Lung (tissue), 12 donors: ENCODE measurements around the gene CAMSAP2. TPM values are rescaled to one million over a fixed set of nuclear protein-coding genes. Genes with fewer than 3 reads are reported as not detected.

Experiments
- ATAC-seq: fragments of 200-7000 bp; cut with Tn5 transposase; one replicate; pipeline ENCODE4 v1.9.1; 2020; ENCODE audit warnings: moderate number of reproducible peaks; ENCODE audit not compliant: insufficient read depth, low FRiP score
- DNase-seq, 3 donors: peaks; one replicate each; pipeline ENCODE4 v3.0.0-alpha.2; 2013 to 2017
- H3K27ac ChIP-seq, 2 donors: one replicate each; pipeline ENCODE4 v1.5.1; 2013; ENCODE audit warnings: mild to moderate bottlenecking in 2 of 2, moderate library complexity in 2 of 2, control low read depth in 1 of 2, inconsistent platforms in 1 of 2, low read depth in 1 of 2, low read length in 1 of 2
- H3K27me3 ChIP-seq, 3 donors: one replicate each; pipeline ENCODE4 v1.5.1; 2013; ENCODE audit warnings: low read length in 2 of 3; ENCODE audit not compliant: control insufficient read depth in 3 of 3, insufficient read depth in 3 of 3
- H3K36me3 ChIP-seq, 4 donors: one replicate each; pipeline ENCODE4 v1.5.1; 2013; ENCODE audit warnings: low read length in 4 of 4, mild to moderate bottlenecking in 1 of 4, moderate library complexity in 1 of 4; ENCODE audit not compliant: control insufficient read depth in 4 of 4, insufficient read depth in 4 of 4
- H3K4me1 ChIP-seq, 5 donors: one replicate each; pipeline ENCODE4 v1.5.1; 2013; ENCODE audit warnings: low read length in 5 of 5, mild to moderate bottlenecking in 2 of 5, moderate library complexity in 1 of 5; ENCODE audit not compliant: control insufficient read depth in 5 of 5, insufficient read depth in 5 of 5
- H3K4me3 ChIP-seq: one replicate; pipeline ENCODE4 v1.5.1; 2013; ENCODE audit warnings: mild to moderate bottlenecking, control low read depth, moderate library complexity
- H3K9ac ChIP-seq, 2 donors: one replicate each; pipeline ENCODE4 v1.5.1; 2013; ENCODE audit warnings: low read length in 2 of 2, control low read depth in 1 of 2; ENCODE audit not compliant: insufficient read depth in 1 of 2
- H3K9me3 ChIP-seq, 4 donors: one replicate each; pipeline ENCODE4 v1.5.1; 2013; ENCODE audit warnings: low read length in 3 of 4, mild to moderate bottlenecking in 1 of 4, moderate library complexity in 1 of 4; ENCODE audit not compliant: control insufficient read depth in 4 of 4, insufficient read depth in 3 of 4
- WGBS, 2 donors: extraction: QIAGEN DNeasy Blood & Tissue Kit; methylation state at CpG; one replicate each; pipeline ENCODE4 v1.1.7; 2013; 5-methylcytosine and 5-hydroxymethylcytosine counted together
- polyA plus RNA-seq, 2 donors: library from polyadenylated mRNA; stranded (reverse); fragments of 200-250 nt; gene quantifications; one replicate each; pipeline ENCODE4 v1.2.1, GENCODE V29; 2013
- total RNA-seq, 2 donors: library from RNA; depleted of rRNA in 1 of 2; stranded (reverse); fragments of >200 nt in 1 of 2; gene quantifications; one replicate each; pipeline ENCODE4 v1.2.1, GENCODE V29; 2014 to 2021
- TF ChIP-seq, protein P1 (sequence below): IDR thresholded peaks from 2 replicates; pipeline ENCODE4 v1.5.1; 2012; ENCODE audit warnings: mild to moderate bottlenecking; ENCODE audit errors: control extremely low read depth, extremely low read depth
- donor health status: control.
- donor health status: control.
- donor health status: Bipolar disorder and iron deficiency.
- donor health status: healthy.
- donor health status: DM: yes; HTN: yes; CAD: no.

Gene CAMSAP2
- total and polyA plus RNA-seq, 4 donors, result 8.0 to 51.8 (median 16.6) TPM

DNA sequence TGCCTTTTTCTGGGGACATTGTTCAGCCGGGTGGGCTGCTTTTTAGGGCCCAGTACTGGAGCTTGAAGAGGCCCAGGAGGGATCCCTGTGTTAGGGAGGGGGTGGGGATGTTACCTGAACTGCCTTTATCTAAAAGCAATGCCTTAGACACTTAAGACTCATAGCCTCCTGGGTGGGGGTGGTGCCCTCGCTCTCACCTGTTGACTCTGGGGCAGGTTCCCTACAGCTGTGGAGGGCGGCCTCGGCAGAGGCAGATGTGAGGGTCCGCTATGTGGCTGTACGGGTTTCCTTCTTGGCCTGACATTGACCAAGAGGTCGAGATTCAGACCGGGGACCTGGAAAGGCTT is 156.7 kb downstream of the CAMSAP2 start:
- peaks cover 0 to 36% (median 13%) of the 10 kb centered on the region in 5 donors for H3K4me1 ChIP-seq
- H3K27ac ChIP-seq, result peak overlapping the region in 1 of 2 donors; percentile 62
- WGBS, 2 donors, result 70 to 83% methylated on average over 8 of the region's 8 CpGs
- no peak overlapping the region for H3K4me3 ChIP-seq
- H3K9me3 ChIP-seq, result no peaks in the 10 kb centered on the region
- DNase-seq, result peak; percentile 15 to 35 (median 29)
- peaks cover 0 to 7% (median 1%) of the 10 kb centered on the region in 4 donors for H3K36me3 ChIP-seq
- no peak for ATAC-seq
- H3K27me3 ChIP-seq, result no peaks in the 10 kb centered on the region
- H3K9ac ChIP-seq, result peak overlapping the region in 1 of 2 donors; percentile 23
- TF ChIP-seq, protein P1, sequence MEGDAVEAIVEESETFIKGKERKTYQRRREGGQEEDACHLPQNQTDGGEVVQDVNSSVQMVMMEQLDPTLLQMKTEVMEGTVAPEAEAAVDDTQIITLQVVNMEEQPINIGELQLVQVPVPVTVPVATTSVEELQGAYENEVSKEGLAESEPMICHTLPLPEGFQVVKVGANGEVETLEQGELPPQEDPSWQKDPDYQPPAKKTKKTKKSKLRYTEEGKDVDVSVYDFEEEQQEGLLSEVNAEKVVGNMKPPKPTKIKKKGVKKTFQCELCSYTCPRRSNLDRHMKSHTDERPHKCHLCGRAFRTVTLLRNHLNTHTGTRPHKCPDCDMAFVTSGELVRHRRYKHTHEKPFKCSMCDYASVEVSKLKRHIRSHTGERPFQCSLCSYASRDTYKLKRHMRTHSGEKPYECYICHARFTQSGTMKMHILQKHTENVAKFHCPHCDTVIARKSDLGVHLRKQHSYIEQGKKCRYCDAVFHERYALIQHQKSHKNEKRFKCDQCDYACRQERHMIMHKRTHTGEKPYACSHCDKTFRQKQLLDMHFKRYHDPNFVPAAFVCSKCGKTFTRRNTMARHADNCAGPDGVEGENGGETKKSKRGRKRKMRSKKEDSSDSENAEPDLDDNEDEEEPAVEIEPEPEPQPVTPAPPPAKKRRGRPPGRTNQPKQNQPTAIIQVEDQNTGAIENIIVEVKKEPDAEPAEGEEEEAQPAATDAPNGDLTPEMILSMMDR, result no peak

DNA sequence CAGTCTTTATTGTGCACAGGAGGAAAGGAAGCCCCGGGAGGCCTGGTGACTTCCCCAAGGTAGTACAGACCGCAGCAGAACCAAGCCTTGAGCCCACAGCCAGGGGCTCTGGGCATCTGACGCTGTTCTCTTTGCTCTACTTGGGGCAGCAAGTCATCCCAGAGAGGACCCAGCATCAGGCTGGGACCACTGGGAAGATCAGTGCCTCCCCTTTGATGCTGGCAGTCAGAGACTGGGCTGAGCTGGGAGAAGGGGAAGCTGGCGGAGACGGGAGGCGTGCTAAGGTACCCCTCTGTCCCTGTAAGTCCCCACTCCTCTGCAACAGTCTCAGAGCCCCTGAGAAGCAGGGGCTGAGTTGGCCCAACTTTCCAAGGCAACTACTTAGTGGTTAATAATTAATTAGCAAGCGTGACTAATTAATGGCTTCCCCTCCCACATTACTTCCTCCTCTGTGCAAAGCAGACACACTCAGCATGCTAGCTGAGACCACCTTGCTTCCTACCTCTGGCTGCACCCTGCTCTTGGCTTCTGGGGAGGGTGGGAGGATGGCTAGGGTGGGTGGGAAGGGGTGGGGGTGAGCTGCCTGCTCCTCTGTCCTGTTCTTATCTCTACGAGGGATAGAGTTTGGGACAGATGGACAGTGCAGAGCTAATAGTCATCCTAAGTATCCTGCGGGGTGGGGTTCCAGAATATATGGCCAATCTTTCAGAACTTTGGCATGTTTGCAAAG is 157.3 kb downstream of the CAMSAP2 start:
- 72 to 83% methylated on average over 9 of the region's 9 CpGs for WGBS, 2 donors
- H3K9ac ChIP-seq, result peak overlapping the region in 1 of 2 donors; percentile 23

DNA sequence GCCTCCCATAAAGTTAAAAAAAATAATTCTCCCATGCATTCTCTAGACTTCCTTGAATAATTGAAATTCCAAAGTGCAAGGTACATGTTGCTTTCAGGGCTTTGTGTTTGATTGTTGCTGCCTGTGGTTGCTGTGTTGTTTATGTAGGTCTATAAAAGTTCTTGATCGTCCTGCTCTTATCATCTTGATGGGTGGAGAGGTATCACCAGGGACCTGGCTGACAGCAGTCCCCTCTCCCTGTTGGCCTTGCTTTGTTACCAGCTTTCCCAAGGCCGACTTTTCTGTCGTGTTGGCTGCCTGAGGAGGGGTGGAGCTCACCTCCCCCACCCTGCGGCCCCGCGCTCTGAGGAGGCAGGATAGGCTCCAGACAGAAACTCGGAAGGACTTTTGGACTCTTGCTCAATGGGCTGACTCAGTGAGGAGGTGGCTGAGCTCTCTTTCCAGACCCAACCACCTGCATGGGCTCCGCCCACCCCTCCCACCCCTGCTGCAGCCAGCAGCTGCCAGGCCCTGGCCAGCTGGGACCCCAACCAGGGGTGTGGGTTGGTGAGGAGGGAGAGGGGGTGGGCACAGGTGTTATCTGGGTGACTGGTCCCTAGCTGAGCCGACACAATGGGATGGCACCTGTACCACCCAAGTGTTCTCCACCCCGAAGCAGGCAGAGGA is 158.0 kb downstream of the CAMSAP2 start:
- TF ChIP-seq, protein P1, result no peak
- WGBS, 2 donors, result 68 to 74% methylated on average over 10 of the region's 10 CpGs
- H3K9ac ChIP-seq, result no peak overlapping the region

More for the DNA sequence above, 157.3 kb downstream of the CAMSAP2 start:
- H3K4me3 ChIP-seq, result no peak overlapping the region
- no peaks in the 10 kb centered on the region for H3K27me3 ChIP-seq
- H3K4me1 ChIP-seq, result peaks cover 0 to 32% (median 9%) of the 10 kb centered on the region in 5 donors
- peak in 1 of 3 donors; percentile 50 for DNase-seq
- peak overlapping the region in 1 of 2 donors; percentile 2 for H3K27ac ChIP-seq
- TF ChIP-seq, protein P1, result no peak
- H3K9me3 ChIP-seq, result no peaks in the 10 kb centered on the region
- H3K36me3 ChIP-seq, result peaks cover 0 to 7% (median 1%) of the 10 kb centered on the region in 4 donors
- ATAC-seq, result no peak

More for the DNA sequence above, 158.0 kb downstream of the CAMSAP2 start:
- peak in 2 of 3 donors; percentile 48 to 60 for DNase-seq
- Histone ChIP-seq H3K27ac (peak overlapping the region in 1 of 2 donors; percentile 9), H3K36me3 (peaks cover 0 to 7% (median 1%) of the 10 kb centered on the region in 4 donors), H3K9me3 (no peaks in the 10 kb centered on the region), H3K4me3 (no peak overlapping the region), H3K4me1 (peaks cover 0 to 28% (median 3%) of the 10 kb centered on the region in 5 donors), H3K27me3 (no peaks in the 10 kb centered on the region)
- peak; percentile 76 for ATAC-seq
